GM12874 (cell line): ENCODE measurements around the gene OR8B3.

ENCODE experiments used
- TF ChIP-seq, protein P1 (sequence below): IDR thresholded peaks from 2 replicates; pipeline ENCODE4 v1.5.1; 2011; ENCODE audit warnings: low read depth, mild to moderate bottlenecking, control low read depth, low read length, moderate library complexity; ENCODE audit not compliant: insufficient read depth

Gene OR8B3, protein sequence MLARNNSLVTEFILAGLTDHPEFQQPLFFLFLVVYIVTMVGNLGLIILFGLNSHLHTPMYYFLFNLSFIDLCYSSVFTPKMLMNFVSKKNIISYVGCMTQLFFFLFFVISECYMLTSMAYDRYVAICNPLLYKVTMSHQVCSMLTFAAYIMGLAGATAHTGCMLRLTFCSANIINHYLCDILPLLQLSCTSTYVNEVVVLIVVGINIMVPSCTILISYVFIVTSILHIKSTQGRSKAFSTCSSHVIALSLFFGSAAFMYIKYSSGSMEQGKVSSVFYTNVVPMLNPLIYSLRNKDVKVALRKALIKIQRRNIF

DNA sequence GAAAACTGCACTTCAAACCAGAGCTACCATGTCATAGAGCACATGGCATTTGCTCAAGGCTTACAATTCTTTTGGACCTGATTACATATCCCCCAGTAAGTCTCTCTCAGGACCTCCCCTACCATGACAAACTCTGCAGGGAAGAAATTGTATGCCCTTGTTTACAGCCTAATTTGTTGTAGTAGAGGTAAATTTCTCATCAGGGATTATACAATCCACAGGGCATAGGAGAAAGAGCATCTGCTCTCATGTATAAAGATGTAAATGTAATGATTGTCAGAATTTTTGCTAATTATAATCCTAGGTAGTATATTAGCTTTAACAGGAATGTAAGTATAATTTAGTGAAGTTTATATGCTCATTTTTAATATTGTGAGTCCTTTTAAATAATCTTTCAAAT lies at the start of gene OR8B3:
OR8B3 (minus strand) TSS at position 101 of the 400 bp plus-strand sequence. CDS start 1,673 bp downstream, outside the sequence.
- TF ChIP-seq, protein P1, sequence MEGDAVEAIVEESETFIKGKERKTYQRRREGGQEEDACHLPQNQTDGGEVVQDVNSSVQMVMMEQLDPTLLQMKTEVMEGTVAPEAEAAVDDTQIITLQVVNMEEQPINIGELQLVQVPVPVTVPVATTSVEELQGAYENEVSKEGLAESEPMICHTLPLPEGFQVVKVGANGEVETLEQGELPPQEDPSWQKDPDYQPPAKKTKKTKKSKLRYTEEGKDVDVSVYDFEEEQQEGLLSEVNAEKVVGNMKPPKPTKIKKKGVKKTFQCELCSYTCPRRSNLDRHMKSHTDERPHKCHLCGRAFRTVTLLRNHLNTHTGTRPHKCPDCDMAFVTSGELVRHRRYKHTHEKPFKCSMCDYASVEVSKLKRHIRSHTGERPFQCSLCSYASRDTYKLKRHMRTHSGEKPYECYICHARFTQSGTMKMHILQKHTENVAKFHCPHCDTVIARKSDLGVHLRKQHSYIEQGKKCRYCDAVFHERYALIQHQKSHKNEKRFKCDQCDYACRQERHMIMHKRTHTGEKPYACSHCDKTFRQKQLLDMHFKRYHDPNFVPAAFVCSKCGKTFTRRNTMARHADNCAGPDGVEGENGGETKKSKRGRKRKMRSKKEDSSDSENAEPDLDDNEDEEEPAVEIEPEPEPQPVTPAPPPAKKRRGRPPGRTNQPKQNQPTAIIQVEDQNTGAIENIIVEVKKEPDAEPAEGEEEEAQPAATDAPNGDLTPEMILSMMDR = no peak

DNA sequence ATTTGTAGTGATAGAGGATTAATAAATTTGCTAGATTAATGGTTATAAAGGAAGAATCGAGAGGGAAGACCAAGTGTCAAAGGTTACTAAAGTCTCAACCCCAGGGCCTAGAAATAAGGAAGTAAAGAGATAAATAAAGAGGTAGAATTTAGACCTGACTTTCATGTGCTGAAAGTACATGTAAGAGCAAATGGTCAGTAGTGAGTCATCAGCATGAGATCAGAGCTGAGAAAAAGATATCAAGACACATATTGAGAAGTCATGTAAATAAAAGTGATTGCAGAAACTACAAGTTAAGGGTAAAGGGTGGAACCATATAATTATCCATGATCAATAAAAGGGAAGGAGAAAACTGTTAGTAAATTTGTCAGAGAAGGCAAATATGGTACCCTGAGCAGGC lies 48.1 kb upstream of the OR8B3 start:
- TF ChIP-seq, protein P1 = no peak

DNA sequence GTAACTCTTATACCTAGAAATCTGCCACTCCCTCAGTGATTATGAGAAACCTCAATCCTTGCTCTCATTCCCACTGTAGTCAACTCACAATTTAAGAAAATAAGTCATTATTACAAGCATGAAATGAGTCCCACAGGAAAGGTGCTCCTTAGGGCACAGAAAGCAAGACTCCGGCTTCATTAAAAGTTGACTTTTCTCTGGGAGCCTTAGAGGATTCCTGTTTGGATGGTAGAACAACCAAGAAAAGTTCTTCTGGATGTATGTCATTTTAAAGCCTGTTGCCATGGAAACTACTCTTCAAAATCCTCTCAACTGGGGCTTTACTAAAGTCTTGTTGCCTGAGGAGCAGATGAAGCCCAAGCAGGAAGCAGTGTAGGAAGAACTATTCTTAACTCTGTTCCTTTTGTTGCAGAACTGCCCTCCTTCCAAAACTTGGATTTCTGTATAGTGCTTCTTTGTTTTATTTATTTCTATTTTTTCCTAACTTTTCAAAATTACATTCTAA lies 46.9 kb upstream of the OR8B3 start, which contains the start of gene OR8B8:
OR8B8 (minus strand) TSS at position 51 of the 505 bp plus-strand sequence. CDS start 4,611 bp downstream, outside the sequence.
- TF ChIP-seq, protein P1 = no peak

DNA sequence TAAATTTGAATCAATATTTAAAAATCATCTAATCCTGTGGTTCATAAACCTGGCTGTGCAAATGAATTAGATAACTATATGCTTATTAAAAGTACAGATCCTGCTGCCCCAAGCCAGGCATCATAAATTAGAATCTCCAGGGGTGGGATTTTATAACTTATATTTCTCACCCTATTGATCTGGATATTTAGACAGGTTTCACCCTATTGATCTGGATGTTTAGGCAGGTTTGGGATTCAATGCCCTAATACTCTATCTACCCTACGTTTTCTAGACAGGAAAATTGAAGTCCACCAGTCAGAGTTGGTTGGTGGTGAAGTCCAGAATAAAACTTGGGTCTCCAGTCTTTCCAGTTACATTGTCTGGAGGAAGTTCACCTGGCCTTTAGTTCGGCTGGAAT lies 44.0 kb upstream of the OR8B3 start:
- TF ChIP-seq, protein P1 = no peak

DNA sequence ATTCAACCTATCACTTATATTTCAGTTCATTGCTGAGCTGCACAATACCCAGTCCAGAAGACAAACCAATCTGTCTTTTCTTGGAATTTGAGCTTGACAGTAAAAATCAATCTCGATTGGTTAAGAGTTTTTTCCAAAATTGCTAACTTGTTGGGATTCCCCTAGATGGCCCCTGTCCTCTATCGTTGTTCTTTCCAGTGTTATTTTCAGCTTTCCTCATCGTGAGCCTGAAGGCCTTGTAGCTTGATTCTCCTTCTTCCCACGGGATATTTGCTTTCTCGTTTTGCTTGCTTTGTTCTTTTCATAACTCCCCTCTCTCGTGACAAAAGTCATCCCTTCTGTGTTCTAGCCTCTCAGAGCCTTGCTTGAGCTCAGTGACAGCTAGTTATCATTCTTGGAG lies 43.6 kb upstream of the OR8B3 start:
- TF ChIP-seq, protein P1 = no peak

DNA sequence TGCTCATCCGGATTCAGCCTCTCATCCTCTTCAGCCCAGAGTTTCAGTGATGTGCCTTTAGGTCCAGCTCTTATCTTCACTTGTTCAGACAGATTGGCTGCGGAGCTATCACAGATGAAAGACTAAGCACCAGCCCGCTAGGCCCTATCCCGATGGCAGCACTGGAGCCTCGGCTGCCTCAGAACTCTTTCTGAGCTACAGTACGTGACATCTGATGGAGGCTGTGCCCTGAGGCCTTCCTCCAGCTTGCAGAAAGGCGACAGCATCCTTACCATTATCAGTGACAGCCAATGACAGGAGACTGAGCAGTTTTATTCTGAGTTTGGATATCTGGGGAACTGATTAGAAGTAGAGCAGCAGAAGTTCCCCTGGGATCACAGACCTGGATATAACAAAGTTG lies 42.7 kb upstream of the OR8B3 start:
- TF ChIP-seq, protein P1 = no peak

DNA sequence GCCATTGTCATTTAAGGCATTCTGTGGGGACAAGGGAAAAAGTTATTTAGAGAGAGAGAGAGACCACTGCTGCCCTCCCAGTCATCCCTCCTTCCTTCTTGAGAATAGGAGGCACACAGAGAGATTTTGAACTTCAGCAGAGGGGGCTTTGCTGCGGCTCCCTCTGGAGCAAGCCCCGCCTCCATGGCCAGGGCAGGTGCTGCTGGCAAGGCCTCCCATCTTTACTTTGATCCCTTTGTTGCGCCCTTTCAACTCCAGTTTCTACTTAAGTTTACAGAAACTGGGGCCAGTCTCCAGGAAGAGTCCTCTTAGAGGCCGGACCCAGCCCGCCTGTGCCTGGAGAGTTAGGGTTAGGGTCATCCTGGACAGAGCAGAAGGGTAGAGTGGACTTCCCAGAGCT lies 42.3 kb upstream of the OR8B3 start:
- TF ChIP-seq, protein P1 = no peak
